Thyroid gland (tissue), 4 donors: ENCODE data around the gene CDC34.
A peak's percentile ranks its signal among the peaks of the same experiment; 100 is the strongest.

ENCODE experiments used
- CTCF ChIP-seq, 6 experiments: fragments of 200-600 bp in 3 of 6; fragments of 450-650 bp in 3 of 6; sonication (generic) in 3 of 6; IDR thresholded peaks; one replicate each; pipeline ENCODE4 v1.5.1; 2016 to 2019; ENCODE audit warnings: antibody characterized with exemption in 6 of 6, mild to moderate bottlenecking in 2 of 6, inconsistent platforms in 1 of 6, moderate library complexity in 1 of 6
- POLR2A ChIP-seq, 2 donors: fragments of 450-650 bp; IDR thresholded peaks; one replicate each; pipeline ENCODE4 v1.6.1; 2017; ENCODE audit warnings: antibody characterized with exemption in 2 of 2, mild to moderate bottlenecking in 2 of 2, moderate library complexity in 1 of 2

- peak in 1 of 6 experiments; percentile 11 for TF ChIP-seq CTCF (IDR thresholded peaks at IDR 0.05)
- TF ChIP-seq POLR2A (IDR thresholded peaks at IDR 0.05) = peak in 1 of 2 donors; percentile 96
Measured at GRCh38 chr19:531009-531752, 379 bp upstream of the CDC34 start.
